Astrocyte of the spinal cord (primary cell): Measurements from ENCODE around the gene FAM13C.

Experiments
- DNase-seq: peaks from one replicate; pipeline ENCODE4 v3.0.0; 2011; ENCODE audit warnings: low read depth, low spot score
- H3K4me3 ChIP-seq: 2 replicates; pipeline ENCODE4 v1.5.1; 2011; ENCODE audit warnings: low read depth, mild to moderate bottlenecking, low read length, moderate library complexity
- in situ Hi-C: cut with HindIII; loops from 2 replicates; pipeline ENCODE4 v1.10.0; 2017; ENCODE audit warnings: low sequenced_read_pairs
- TF ChIP-seq, protein P1 (sequence below): IDR thresholded peaks from 2 replicates; pipeline ENCODE4 v1.5.1; 2012; ENCODE audit warnings: low read depth, mild to moderate bottlenecking, low read length, inconsistent platforms

The FAM13C gene

DNA sequence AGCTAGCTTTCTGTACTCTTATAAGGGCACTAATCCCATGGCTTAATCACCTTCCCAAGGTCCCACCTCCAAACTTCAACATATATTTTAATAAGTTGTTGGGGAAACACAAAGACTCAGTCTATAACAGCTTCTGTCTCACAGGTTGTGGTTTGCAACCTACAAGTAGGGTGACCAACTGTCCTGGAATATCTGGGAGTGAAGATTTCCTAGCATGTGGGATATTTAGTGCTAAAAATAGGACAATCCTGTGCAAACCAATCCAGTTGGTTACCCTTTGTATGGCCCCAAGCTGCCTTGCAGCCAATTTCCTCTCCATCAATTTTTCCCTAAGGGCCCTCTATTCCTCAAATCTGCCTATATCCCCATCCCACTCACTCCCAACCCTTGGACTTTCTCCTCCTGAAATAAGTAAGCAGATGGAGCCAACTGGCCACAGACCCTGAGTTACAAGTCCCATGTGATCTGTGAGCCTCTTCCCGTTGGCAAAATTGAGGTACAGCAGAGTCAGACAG, 82.3 kb downstream of the FAM13C start:
- H3K4me3 ChIP-seq, result no peak overlapping the region
- TF ChIP-seq, protein P1, sequence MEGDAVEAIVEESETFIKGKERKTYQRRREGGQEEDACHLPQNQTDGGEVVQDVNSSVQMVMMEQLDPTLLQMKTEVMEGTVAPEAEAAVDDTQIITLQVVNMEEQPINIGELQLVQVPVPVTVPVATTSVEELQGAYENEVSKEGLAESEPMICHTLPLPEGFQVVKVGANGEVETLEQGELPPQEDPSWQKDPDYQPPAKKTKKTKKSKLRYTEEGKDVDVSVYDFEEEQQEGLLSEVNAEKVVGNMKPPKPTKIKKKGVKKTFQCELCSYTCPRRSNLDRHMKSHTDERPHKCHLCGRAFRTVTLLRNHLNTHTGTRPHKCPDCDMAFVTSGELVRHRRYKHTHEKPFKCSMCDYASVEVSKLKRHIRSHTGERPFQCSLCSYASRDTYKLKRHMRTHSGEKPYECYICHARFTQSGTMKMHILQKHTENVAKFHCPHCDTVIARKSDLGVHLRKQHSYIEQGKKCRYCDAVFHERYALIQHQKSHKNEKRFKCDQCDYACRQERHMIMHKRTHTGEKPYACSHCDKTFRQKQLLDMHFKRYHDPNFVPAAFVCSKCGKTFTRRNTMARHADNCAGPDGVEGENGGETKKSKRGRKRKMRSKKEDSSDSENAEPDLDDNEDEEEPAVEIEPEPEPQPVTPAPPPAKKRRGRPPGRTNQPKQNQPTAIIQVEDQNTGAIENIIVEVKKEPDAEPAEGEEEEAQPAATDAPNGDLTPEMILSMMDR, result no peak
- in situ Hi-C loops, result no loop called here
- DNase-seq, result no peak

DNA sequence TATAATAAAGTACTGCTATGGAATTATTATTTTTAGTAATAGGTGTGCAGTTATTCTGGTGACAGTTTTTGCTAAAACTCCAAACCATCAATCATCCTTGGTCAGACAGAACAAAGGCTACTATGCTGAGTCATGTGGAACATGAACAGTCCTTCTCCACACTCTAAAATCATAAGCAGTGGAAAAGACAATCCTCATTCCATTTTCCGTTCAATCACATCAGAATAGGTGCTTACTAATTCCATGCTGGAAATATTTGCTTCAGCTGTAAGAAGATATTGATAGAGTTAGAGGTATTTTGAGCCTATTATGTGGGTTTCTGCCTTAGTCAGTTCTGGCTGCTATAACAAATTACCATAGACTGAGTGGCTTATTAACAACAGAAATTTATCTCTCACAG, 82.9 kb downstream of the FAM13C start:
- no peak for DNase-seq
- TF ChIP-seq, protein P1, result no peak
- no peak overlapping the region for H3K4me3 ChIP-seq
- in situ Hi-C loops, result no loop called here

DNA sequence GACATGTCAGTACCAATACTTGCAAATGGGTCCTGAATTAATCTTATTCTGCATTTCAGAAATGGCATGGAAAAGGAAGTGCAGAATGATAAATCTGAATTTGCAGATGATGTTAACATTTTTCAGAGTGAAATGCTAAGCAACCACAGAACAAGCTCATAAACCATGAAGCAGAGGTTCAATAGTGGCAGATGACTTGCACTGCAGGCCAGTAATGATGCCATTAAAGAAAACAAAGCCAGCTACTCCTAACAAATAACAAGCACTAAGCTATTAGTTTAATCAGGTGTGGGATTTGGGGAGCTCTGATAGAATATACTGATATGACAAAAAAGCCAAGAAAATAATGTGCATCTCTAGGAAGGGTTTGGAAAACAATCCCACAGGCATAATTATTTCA, 85.4 kb downstream of the FAM13C start:
- TF ChIP-seq, protein P1, result no peak
- in situ Hi-C loops, result no loop called here
- DNase-seq, result no peak
- no peak overlapping the region for H3K4me3 ChIP-seq

- DNase-seq, result no peak
- TF ChIP-seq, protein P1, result no peak
- in situ Hi-C loops, result no loop called here
- H3K4me3 ChIP-seq, result no peak overlapping the region
These were observed 86.2 kb downstream of the FAM13C start for GRCh38 chr10:59276133-59276532.

DNA sequence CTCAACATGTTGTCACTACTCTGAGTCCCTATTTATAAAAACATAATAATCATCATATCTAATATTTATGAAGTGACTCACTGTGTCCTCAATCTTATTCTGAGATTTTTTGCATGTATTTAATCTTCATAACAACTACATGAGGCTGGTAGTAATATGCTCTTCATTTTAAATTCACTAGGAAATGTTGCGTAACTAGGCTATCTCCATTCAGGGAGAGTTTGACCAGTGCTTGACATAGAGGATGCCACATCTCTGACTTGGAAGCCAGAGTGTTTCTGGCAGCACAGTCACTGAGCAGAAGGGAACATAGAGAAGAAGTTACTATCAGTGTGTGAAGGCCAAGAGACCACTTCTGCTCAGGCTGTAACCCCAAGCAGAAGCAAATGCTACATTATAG, 88.9 kb downstream of the FAM13C start:
- TF ChIP-seq, protein P1, result no peak
- no peak overlapping the region for H3K4me3 ChIP-seq
- in situ Hi-C loops, result no loop called here
- no peak for DNase-seq

DNA sequence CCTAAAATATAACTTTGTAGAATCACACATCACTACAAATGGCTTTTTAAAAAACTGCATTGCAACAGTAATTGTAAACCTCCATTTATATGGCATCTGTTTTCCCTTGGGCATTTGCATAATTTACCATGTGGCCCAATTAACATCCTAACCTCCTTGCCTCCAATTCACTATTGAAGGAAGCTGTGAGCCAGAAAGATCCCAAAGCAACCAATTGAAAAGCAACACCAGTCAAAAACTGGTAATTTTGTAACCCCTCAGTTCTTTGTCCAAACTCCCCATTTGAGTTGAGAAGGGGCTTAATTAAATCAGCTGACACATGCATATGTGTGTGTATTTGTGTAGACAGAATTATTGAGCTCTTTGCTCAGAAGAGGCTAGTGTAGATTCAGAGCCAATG, 90.3 kb downstream of the FAM13C start:
- no peak overlapping the region for H3K4me3 ChIP-seq
- TF ChIP-seq, protein P1, result no peak
- in situ Hi-C loops, result no loop called here
- DNase-seq, result no peak

DNA sequence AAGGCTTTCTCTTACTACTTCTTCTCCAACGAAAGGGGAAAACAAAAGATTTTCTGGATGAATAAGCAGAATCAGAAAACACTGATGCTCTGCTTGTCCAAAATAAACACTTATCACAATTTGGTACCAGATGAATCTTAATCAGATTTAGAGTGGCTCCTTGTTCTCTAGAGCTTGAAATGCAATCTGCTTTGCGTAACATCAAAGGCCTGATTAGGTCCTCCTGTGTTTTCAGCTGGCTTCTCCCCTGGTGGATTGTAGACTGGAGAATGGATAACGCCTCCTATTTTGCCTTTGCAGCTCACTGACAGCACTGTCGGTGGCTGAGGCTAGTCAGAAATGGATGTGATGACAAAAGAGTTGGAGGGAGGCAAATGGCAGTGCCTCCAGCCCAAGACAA, 91.2 kb downstream of the FAM13C start:
- no peak for DNase-seq
- TF ChIP-seq, protein P1, result no peak
- in situ Hi-C loops, result no loop called here
- no peak overlapping the region for H3K4me3 ChIP-seq
